ENCODE results near the gene PERCC1.

PERCC1 gene

GRCh38 chr16:1408171-1408837, 22.6 kb upstream of the PERCC1 start:
- in situ Hi-C loops (cut with MboI; ENCODE audit: low sequenced_read_pairs): no loop called here

GRCh38 chr16:1412847-1413246, 18.0 kb upstream of the PERCC1 start:
- in situ Hi-C loops (cut with MboI; ENCODE audit: low sequenced_read_pairs): no loop called here

GRCh38 chr16:1413684-1414531, 17.0 kb upstream of the PERCC1 start:
- in situ Hi-C loops (cut with MboI; ENCODE audit: low sequenced_read_pairs): no loop called here

GRCh38 chr16:1414532-1415260, 16.2 kb upstream of the PERCC1 start, which contains the start of gene UNKL:
Gene UNKL (minus strand): TSS chr16:1414704. CDS start chr16:1414691, 13 bp downstream.
- in situ Hi-C loops (cut with MboI; ENCODE audit: low sequenced_read_pairs): no loop called here

- in situ Hi-C loops (cut with MboI; ENCODE audit: low sequenced_read_pairs): no loop called here
Measured at GRCh38 chr16:1416521-1416941, 14.3 kb upstream of the PERCC1 start.

- in situ Hi-C loops (cut with MboI; ENCODE audit: low sequenced_read_pairs): no loop called here
Measured at GRCh38 chr16:1420111-1420539, 10.8 kb upstream of the PERCC1 start.

GRCh38 chr16:1422076-1422475, 8.8 kb upstream of the PERCC1 start:
- in situ Hi-C loops (cut with MboI; ENCODE audit: low sequenced_read_pairs): no loop called here

- in situ Hi-C loops (cut with MboI; ENCODE audit: low sequenced_read_pairs): no loop called here
Measured at GRCh38 chr16:1424028-1424427, 6.8 kb upstream of the PERCC1 start.

GRCh38 chr16:1425616-1426370, 5.1 kb upstream of the PERCC1 start:
- in situ Hi-C loops (cut with MboI; ENCODE audit: low sequenced_read_pairs): no loop called here

GRCh38 chr16:1426734-1427471, 4.0 kb upstream of the PERCC1 start:
- in situ Hi-C loops (cut with MboI; ENCODE audit: low sequenced_read_pairs): no loop called here

- in situ Hi-C loops (cut with MboI; ENCODE audit: low sequenced_read_pairs): no loop called here
Measured at GRCh38 chr16:1427473-1428461, 3.1 kb upstream of the PERCC1 start.

- in situ Hi-C loops (cut with MboI; ENCODE audit: low sequenced_read_pairs): no loop called here
Measured at GRCh38 chr16:1428511-1428910, 2.4 kb upstream of the PERCC1 start.

GRCh38 chr16:1429012-1429411, 1.9 kb upstream of the PERCC1 start:
- in situ Hi-C loops (cut with MboI; ENCODE audit: low sequenced_read_pairs): no loop called here

- in situ Hi-C loops (cut with MboI; ENCODE audit: low sequenced_read_pairs): no loop called here
Measured at GRCh38 chr16:1429631-1430030, 1.2 kb upstream of the PERCC1 start.

- in situ Hi-C loops (cut with MboI; ENCODE audit: low sequenced_read_pairs): no loop called here
Measured at GRCh38 chr16:1430214-1430758, 592 bp upstream of the PERCC1 start.

- in situ Hi-C loops (cut with MboI; ENCODE audit: low sequenced_read_pairs): no loop called here
Measured at GRCh38 chr16:1431497-1432270, 806 bp downstream of the PERCC1 start.

- in situ Hi-C loops (cut with MboI; ENCODE audit: low sequenced_read_pairs): no loop called here
Measured at GRCh38 chr16:1432388-1433262, 1.7 kb downstream of the PERCC1 start.

Measured in HL-60/S4 treated with retinoic acid at 250 ng/mL for 4 days and 3 days (cell line).